Measurements from ENCODE around the gene NOC2L. TPM values are rescaled to one million over a fixed set of nuclear protein-coding genes. Genes with fewer than 3 reads are reported as not detected.

The NOC2L gene
- total RNA-seq, 1 donor from 2014 or later, result 39.6 TPM

DNA sequence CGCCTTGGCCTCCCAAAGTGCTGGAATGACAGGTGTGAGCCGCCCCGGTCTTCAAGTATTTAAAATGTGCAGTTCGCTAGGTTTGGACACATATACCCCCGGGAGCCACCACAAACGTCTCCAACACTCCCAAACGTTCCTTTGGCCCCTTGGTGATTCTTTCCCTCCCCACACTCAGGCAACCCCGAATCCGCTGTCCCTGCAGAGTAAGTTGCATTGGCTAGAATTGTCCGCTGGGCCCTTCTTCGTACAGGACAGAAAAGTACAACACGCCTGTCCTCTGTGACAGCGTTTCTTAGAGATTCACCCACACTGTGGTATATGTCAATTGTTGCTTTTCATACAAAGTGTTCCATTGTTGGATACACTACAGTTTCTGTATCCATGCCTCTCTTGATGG lies 26.1 kb upstream of the NOC2L start:
- Histone ChIP-seq H3K27me3 (peaks cover 98% of the 10 kb centered on the region), H4K20me1 (ENCODE audit: low read depth) (no peaks in the 10 kb centered on the region), H3K27ac (no peak overlapping the region), H3K36me3 (no peaks in the 10 kb centered on the region), H3K9me3 (ENCODE audit: low read depth) (no peaks in the 10 kb centered on the region), H3K4me3 (no peak overlapping the region), H3F3A (ENCODE audit: low read depth) (no peaks in the 10 kb centered on the region), H2AFZ (replicated peaks) (no peak overlapping the region), H3K79me2 (ENCODE audit: low read depth) (no peaks in the 10 kb centered on the region), H3K4me1 (no peaks in the 10 kb centered on the region), H3K4me2 (no peak overlapping the region), H3K9ac (no peak overlapping the region)
- H3K4me3 Mint-ChIP-seq, result peak overlapping the region; percentile 7
- TF ChIP-seq EZH2phosphoT487 (IDR thresholded peaks at IDR 0.05) (no peak), EZH2 (IDR thresholded peaks at IDR 0.05) (no peak)
- TF ChIP-seq, protein P1, sequence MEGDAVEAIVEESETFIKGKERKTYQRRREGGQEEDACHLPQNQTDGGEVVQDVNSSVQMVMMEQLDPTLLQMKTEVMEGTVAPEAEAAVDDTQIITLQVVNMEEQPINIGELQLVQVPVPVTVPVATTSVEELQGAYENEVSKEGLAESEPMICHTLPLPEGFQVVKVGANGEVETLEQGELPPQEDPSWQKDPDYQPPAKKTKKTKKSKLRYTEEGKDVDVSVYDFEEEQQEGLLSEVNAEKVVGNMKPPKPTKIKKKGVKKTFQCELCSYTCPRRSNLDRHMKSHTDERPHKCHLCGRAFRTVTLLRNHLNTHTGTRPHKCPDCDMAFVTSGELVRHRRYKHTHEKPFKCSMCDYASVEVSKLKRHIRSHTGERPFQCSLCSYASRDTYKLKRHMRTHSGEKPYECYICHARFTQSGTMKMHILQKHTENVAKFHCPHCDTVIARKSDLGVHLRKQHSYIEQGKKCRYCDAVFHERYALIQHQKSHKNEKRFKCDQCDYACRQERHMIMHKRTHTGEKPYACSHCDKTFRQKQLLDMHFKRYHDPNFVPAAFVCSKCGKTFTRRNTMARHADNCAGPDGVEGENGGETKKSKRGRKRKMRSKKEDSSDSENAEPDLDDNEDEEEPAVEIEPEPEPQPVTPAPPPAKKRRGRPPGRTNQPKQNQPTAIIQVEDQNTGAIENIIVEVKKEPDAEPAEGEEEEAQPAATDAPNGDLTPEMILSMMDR (IDR thresholded peaks at IDR 0.05), result no peak
- DNase-seq (ENCODE audit: low spot score), result no peak
- H3K36me3 Mint-ChIP-seq, result peaks cover 1% of the 10 kb centered on the region
- no peak overlapping the region for H3K27ac Mint-ChIP-seq
- H3K9me3 Mint-ChIP-seq, result peaks cover 16% of the 10 kb centered on the region
- H3K4me1 Mint-ChIP-seq, result peaks cover 7% of the 10 kb centered on the region
- peaks cover 22% of the 10 kb centered on the region for H3K27me3 Mint-ChIP-seq (ENCODE audit: insufficient read depth, low read depth)

DNA sequence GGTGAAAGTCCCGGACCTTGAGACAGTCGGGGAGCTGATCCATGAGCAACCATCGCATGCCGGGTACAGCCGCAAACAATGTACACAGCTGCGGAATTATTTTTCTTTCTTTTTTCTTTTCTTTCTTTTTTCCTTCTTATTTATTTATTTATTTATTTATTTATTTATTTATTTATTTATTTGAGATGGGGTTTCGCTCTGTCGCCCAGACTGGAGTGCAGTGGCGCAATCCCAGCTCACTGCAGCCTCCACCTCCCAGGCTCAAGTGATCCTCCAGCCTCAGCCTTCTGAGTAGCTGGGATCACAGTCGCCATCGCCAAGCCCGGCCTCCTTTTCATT lies 25.4 kb upstream of the NOC2L start:
- H3F3A ChIP-seq (ENCODE audit: low read depth), result no peaks in the 10 kb centered on the region
- no peaks in the 10 kb centered on the region for H3K9me3 ChIP-seq (ENCODE audit: low read depth)
- no peak overlapping the region for H2AFZ ChIP-seq (replicated peaks)
- peaks cover 12% of the 10 kb centered on the region for H3K9me3 Mint-ChIP-seq
- no peak overlapping the region for H3K9ac ChIP-seq
- no peaks in the 10 kb centered on the region for H3K79me2 ChIP-seq (ENCODE audit: low read depth)
- no peaks in the 10 kb centered on the region for H3K36me3 ChIP-seq
- H4K20me1 ChIP-seq (ENCODE audit: low read depth), result no peaks in the 10 kb centered on the region
- no peak overlapping the region for H3K4me3 ChIP-seq
- no peak for DNase-seq (ENCODE audit: low spot score)
- peaks cover 1% of the 10 kb centered on the region for H3K36me3 Mint-ChIP-seq
- TF ChIP-seq, protein P1 (IDR thresholded peaks at IDR 0.05), result peak; percentile 3
- TF ChIP-seq EZH2phosphoT487 (IDR thresholded peaks at IDR 0.05) (no peak), EZH2 (IDR thresholded peaks at IDR 0.05) (no peak)
- no peak overlapping the region for H3K4me3 Mint-ChIP-seq
- H3K27ac ChIP-seq, result no peak overlapping the region
- H3K27ac Mint-ChIP-seq, result no peak overlapping the region
- peaks cover 92% of the 10 kb centered on the region for H3K27me3 ChIP-seq
- peaks cover 7% of the 10 kb centered on the region for H3K4me1 Mint-ChIP-seq
- no peaks in the 10 kb centered on the region for H3K4me1 ChIP-seq
- H3K27me3 Mint-ChIP-seq (ENCODE audit: insufficient read depth, low read depth), result peaks cover 19% of the 10 kb centered on the region
- H3K4me2 ChIP-seq, result peak overlapping the region; percentile 67

DNA sequence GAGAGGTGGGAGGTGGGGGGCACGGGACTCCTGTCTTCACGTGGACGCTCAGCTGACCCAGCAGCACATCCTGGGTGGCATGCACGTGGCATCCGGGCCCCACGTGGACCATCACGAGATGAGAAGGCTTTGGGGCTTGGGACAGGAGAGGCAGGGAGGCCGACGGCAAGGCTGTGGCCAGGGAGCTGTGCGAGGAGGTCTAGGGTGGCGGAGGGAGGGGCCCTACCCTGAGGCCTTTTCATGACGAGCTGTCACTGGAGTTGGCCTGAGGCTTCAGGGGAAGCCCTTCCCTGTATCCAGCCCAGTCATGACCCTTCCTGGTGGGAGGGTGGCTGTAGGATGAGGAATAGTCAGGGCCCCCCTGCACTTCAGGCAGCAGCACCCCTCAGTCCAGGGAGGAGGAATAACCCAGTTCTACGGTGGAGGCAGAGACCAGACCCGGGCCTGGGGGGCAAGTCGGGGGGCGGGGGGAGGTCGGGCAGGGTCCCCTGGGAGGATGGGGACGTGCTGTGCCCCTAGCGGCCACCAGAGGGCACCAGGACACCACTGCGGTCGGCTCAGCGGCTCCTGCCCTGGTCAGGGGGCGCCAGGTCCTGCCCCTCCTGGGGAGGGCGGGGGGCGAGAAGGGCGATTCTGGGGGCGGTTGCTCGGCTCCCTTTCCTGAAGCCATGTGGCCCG lies 24.9 kb upstream of the NOC2L start:
- H3K36me3 Mint-ChIP-seq, result peaks cover 1% of the 10 kb centered on the region
- H2AFZ ChIP-seq (replicated peaks), result no peak overlapping the region
- peak; percentile 72 for DNase-seq (ENCODE audit: low spot score)
- peak overlapping the region; percentile 67 for H3K4me2 ChIP-seq
- no peak overlapping the region for H3K27ac ChIP-seq
- no peaks in the 10 kb centered on the region for H3K9me3 ChIP-seq (ENCODE audit: low read depth)
- H3K27me3 ChIP-seq, result peaks cover 87% of the 10 kb centered on the region
- peaks cover 7% of the 10 kb centered on the region for H3K9me3 Mint-ChIP-seq
- no peaks in the 10 kb centered on the region for H3F3A ChIP-seq (ENCODE audit: low read depth)
- H3K4me1 Mint-ChIP-seq, result peaks cover 7% of the 10 kb centered on the region
- H3K79me2 ChIP-seq (ENCODE audit: low read depth), result no peaks in the 10 kb centered on the region
- peaks cover 18% of the 10 kb centered on the region for H3K27me3 Mint-ChIP-seq (ENCODE audit: insufficient read depth, low read depth)
- H3K4me1 ChIP-seq, result no peaks in the 10 kb centered on the region
- no peak overlapping the region for H3K27ac Mint-ChIP-seq
- H3K9ac ChIP-seq, result no peak overlapping the region
- H4K20me1 ChIP-seq (ENCODE audit: low read depth), result no peaks in the 10 kb centered on the region
- TF ChIP-seq, protein P1 (IDR thresholded peaks at IDR 0.05), result peak; percentile 89
- TF ChIP-seq EZH2phosphoT487 (IDR thresholded peaks at IDR 0.05), result no peak
- no peak overlapping the region for H3K4me3 ChIP-seq
- no peaks in the 10 kb centered on the region for H3K36me3 ChIP-seq
- H3K4me3 Mint-ChIP-seq, result no peak overlapping the region

All from neural progenitor cell (in vitro differentiated cells).